Heart right ventricle (tissue), 16 donors: Measurements from ENCODE around the gene RNF181. TPM values are rescaled to one million over a fixed set of nuclear protein-coding genes. Genes with fewer than 3 reads are reported as not detected.

Experiments
- ATAC-seq, 8 donors: fragments of 200-7000 bp; cut with Tn5 transposase; one replicate each; pipeline ENCODE4 v1.9.1; 2020; ENCODE audit warnings: mild to moderate bottlenecking in 8 of 8, moderate library complexity in 8 of 8, moderate number of reproducible peaks in 1 of 8
- DNase-seq, 2 donors: peaks; one replicate each; pipeline ENCODE4 v3.0.0-alpha.2; 2020
- H3K27ac ChIP-seq, 10 donors: fragments of 200-600 bp; sonication (generic) in 2 of 10; one replicate each; pipeline versions ENCODE4 v1.5.0 to v1.8.0; 2020 to 2022; ENCODE audit warnings: mild to moderate bottlenecking in 3 of 10
- H3K27me3 ChIP-seq, 7 donors: fragments of 200-600 bp; one replicate each; pipeline ENCODE4 v1.8.0; 2021 to 2022; ENCODE audit warnings: mild to moderate bottlenecking in 2 of 7
- H3K36me3 ChIP-seq, 9 donors: fragments of 200-600 bp; sonication (generic) in 1 of 9; one replicate each; pipeline versions ENCODE4 v1.5.0 to v1.8.0; 2020 to 2022; ENCODE audit warnings: mild to moderate bottlenecking in 2 of 9
- H3K4me1 ChIP-seq, 9 donors: fragments of 200-600 bp; sonication (generic) in 1 of 9; one replicate each; pipeline versions ENCODE4 v1.5.0 to v1.8.0; 2020 to 2022; ENCODE audit warnings: mild to moderate bottlenecking in 4 of 9
- H3K4me3 ChIP-seq, 10 donors: fragments of 200-600 bp; sonication (generic) in 2 of 10; one replicate each; pipeline versions ENCODE4 v1.5.0 to v1.8.0; 2020 to 2022; ENCODE audit warnings: mild to moderate bottlenecking in 7 of 10, moderate library complexity in 2 of 10
- H3K9me3 ChIP-seq, 11 donors: fragments of 200-600 bp in 10 of 11; sonication (generic) in 2 of 11; one replicate each; pipeline versions ENCODE4 v1.5.0 to v1.8.0; 2013 to 2022; ENCODE audit warnings: mild to moderate bottlenecking in 2 of 11, control low read depth in 1 of 11, moderate library complexity in 1 of 11
- WGBS, 2 donors: extraction: QIAGEN DNeasy Blood & Tissue Kit; methylation state at CpG; one replicate each; pipeline ENCODE4 v1.1.7; 2013; ENCODE audit warnings: inconsistent platforms in 1 of 2; 5-methylcytosine and 5-hydroxymethylcytosine counted together
- intact Hi-C, 10 donors: fragments of 100-400 bp; cut with DNase I; formaldehyde crosslinking; loops; one replicate each; pipeline versions ENCODE4 v1.11.1 to v1.14.2; 2022
- polyA plus RNA-seq, 2 donors: library from polyadenylated mRNA; stranded (reverse); fragments of 200-250 nt; gene quantifications; one replicate each; pipeline ENCODE4 v1.2.3, GENCODE V29; 2013
- total RNA-seq, 10 donors: library from RNA; stranded (reverse); fragmentation: NEBNext Ultra II Directional in 3 of 10; extraction: Animal tissue kit (Norgen Biotek cat#: 25700) in 3 of 10; gene quantifications; one replicate each; pipeline versions ENCODE4 v1.2.1 to v1.2.4, GENCODE V29; 2021 to 2023
- TF ChIP-seq, protein P1 (sequence below), 9 donors: fragments of 200-600 bp; sonication (generic) in 2 of 9; IDR thresholded peaks; one replicate each; pipeline versions ENCODE4 v1.5.0 to v1.8.0; 2021 to 2022; ENCODE audit warnings: antibody characterized with exemption in 9 of 9, mild to moderate bottlenecking in 5 of 9, moderate library complexity in 1 of 9
- donor health status: Arrhythmogenic right ventricular cardiomyopathy.
- donor health status: ischemic (EF 13 %, LVEDD 7.1; RV severe dilation, severe dysfunction).
- donor health status: healthy with polysubstance abuse.
- donor health status: DM: no; HTN: yes; CAD: no.
- donor health status: DM: no; HTN: no; CAD: no.
- donor health status: ischemic (EF 25% LVEDD 6.9; RV normal size, moderate dysfunction).
- donor health status: ischemic (EF 25% LVEDD 5.7; RV mildly dilated, moderate dysfunction).
- donor health status: healthy.
- donor health status: DM: yes; HTN: yes; CAD: no.
- donor health status: Ischemic cardiomyopathy.
- donor health status: ischemic (EF 35%, LVEDD 5.7; RV mildly dilated, moderate dysfunction).
- donor health status: nonischemic (EF 11% LVEDD 7.7; RV severe dilation, severe dysfunction).
- donor health status: DM: yes; HTN: yes; CAD: no.
- donor health status: PGD.
- donor health status: ischemic (EF 29% LVEDD 5.4; RV normal size, mild dysfunction).
- donor health status: nonischemic (EF 23%, LVEDD 6.1; RV moderate dilation, normal function).

RNF181 gene
- total and polyA plus RNA-seq, 12 donors: 74.7 to 282 (median 84.2) TPM

DNA sequence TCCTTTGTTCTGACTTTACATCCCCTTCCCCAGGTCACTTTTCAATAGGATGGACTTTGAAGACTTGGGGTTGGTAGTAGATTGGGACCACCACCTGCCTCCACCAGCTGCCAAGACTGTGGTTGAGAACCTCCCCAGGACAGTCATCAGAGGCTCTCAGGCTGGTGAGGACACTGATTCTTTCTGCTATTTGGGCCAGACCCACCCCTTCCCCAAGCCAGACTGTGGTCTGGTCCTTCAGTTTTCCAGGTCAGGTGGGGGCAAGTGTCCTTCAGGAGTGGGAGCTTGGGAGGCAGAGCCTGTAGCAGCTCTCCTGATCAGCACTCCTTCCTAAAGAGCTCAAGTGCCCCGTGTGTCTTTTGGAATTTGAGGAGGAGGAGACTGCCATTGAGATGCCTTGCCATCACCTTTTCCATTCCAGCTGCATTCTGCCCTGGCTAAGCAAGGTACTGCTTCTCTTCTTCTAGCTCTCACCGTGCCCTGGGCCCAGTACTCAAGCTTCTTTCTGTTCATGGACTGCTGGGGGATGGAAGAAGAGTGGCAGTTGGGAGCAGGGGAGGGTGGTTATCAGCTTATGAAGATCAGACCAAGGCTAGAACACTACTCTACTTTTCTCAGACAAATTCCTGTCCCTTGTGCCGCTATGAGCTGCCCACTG, 1.1 kb downstream of the RNF181 start:
- Histone ChIP-seq H3K4me3 (peak overlapping the region; percentile 39 to 91 (median 74)), H3K27ac (peak overlapping the region in 7 of 10 donors; percentile 84 to 95 (median 92)), H3K27me3 (no peaks in the 10 kb centered on the region), H3K9me3 (no peaks in the 10 kb centered on the region), H3K4me1 (peaks cover 2 to 52% (median 37%) of the 10 kb centered on the region in 9 donors), H3K36me3 (peaks cover 0 to 61% (median 11%) of the 10 kb centered on the region in 9 donors)
- ATAC-seq (no peak), DNase-seq (no peak)
- intact Hi-C loops: loop anchor here in 2 of 10 donors (5.0 kb wide), 1 partner anchor 34 kb away; the partner anchor contains the start of gene GGCX (in 2 of the 2)
- 47 to 48% methylated on average over 3 of the region's 3 CpGs for WGBS, 2 donors
- TF ChIP-seq, protein P1, sequence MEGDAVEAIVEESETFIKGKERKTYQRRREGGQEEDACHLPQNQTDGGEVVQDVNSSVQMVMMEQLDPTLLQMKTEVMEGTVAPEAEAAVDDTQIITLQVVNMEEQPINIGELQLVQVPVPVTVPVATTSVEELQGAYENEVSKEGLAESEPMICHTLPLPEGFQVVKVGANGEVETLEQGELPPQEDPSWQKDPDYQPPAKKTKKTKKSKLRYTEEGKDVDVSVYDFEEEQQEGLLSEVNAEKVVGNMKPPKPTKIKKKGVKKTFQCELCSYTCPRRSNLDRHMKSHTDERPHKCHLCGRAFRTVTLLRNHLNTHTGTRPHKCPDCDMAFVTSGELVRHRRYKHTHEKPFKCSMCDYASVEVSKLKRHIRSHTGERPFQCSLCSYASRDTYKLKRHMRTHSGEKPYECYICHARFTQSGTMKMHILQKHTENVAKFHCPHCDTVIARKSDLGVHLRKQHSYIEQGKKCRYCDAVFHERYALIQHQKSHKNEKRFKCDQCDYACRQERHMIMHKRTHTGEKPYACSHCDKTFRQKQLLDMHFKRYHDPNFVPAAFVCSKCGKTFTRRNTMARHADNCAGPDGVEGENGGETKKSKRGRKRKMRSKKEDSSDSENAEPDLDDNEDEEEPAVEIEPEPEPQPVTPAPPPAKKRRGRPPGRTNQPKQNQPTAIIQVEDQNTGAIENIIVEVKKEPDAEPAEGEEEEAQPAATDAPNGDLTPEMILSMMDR (IDR thresholded peaks at IDR 0.05): no peak

DNA sequence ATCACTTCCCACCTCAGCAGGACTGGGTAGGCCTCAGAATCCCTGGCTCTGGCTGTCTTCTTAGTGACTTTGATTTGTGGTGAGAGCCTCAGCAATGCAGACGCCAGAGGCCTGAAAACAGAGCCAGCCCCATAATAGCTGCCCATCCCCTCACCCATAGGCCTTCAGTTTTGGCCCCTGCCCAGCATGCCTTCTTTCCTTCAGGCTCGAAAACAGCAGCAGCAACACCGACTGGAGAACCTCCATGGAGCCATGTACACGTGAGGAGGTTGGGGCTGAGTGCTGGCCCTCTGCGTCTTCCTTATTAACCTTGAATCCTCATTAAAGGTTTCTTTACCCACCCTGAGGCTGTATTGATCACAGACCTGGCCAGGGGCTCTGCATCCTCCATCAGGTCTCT, 1.7 kb downstream of the RNF181 start:
- Histone ChIP-seq H3K4me3 (no peak overlapping the region), H3K36me3 (peaks cover 0 to 58% (median 11%) of the 10 kb centered on the region in 9 donors), H3K4me1 (peaks cover 0 to 51% (median 36%) of the 10 kb centered on the region in 9 donors), H3K27me3 (no peaks in the 10 kb centered on the region), H3K9me3 (no peaks in the 10 kb centered on the region), H3K27ac (peak overlapping the region in 2 of 10 donors; percentile 4 to 95)
- WGBS, 2 donors: 72 to 79% methylated on average over 5 of the region's 5 CpGs
- TF ChIP-seq, protein P1 (IDR thresholded peaks at IDR 0.05): no peak
- no peak for ATAC-seq
- DNase-seq: no peak
- intact Hi-C loops: loop anchor here in 2 of 10 donors (5.0 kb wide), 1 partner anchor 35 kb away; the partner anchor contains the start of gene GGCX (in 2 of the 2)

DNA sequence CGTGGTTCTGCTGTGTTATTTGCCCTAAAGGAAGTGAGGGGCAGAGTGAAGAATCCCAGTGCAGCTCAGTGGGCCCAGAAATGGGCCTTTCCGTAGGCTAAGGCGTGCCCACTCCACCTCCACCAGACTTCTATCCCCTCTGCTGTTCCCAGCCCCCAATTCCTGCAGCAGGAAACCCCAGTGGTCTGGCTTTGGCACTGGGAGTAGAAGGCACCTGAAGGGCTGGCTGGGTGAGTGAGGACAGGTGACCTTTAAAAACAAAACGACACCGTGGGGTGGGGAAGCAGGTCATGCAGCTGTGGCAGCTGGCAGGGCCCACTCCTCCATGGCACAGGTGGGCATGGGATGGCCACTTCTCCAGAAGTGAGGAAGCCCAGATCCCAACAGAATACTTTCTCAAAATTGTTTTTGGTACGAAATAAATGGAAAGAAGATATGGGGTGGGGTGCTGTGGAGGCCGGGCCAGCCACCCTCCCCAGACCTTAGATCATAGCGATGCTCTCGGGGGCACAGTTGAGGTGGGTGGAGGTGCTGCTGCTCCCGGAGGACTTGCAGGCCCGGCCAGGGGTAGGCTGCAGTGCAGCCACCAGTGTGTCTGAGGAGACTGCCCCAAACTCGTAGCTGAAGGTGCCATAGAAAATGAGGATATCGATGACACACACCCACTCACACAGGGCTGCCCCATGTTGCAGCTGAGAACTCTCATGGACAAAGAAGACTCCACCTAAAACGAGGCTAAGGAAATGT, 3.2 kb downstream of the RNF181 start:
- H3K9me3 ChIP-seq: no peaks in the 10 kb centered on the region
- peaks cover 0 to 52% (median 41%) of the 10 kb centered on the region in 9 donors for H3K4me1 ChIP-seq
- H3K27me3 ChIP-seq: no peaks in the 10 kb centered on the region
- ATAC-seq (no peak), DNase-seq (no peak)
- no peak overlapping the region for H3K4me3 ChIP-seq
- peaks cover 0 to 46% (median 11%) of the 10 kb centered on the region in 9 donors for H3K36me3 ChIP-seq
- H3K27ac ChIP-seq: no peak overlapping the region
- TF ChIP-seq, protein P1 (IDR thresholded peaks at IDR 0.05): no peak
- whole genome bisulfite sequencing, 2 donors: 78% methylated on average over 14 of the region's 14 CpGs
- intact Hi-C loops: loop anchor here in 2 of 10 donors (5.0 kb wide), 1 partner anchor 36 kb away; the partner anchor contains the start of gene GGCX (in 2 of the 2)

DNA sequence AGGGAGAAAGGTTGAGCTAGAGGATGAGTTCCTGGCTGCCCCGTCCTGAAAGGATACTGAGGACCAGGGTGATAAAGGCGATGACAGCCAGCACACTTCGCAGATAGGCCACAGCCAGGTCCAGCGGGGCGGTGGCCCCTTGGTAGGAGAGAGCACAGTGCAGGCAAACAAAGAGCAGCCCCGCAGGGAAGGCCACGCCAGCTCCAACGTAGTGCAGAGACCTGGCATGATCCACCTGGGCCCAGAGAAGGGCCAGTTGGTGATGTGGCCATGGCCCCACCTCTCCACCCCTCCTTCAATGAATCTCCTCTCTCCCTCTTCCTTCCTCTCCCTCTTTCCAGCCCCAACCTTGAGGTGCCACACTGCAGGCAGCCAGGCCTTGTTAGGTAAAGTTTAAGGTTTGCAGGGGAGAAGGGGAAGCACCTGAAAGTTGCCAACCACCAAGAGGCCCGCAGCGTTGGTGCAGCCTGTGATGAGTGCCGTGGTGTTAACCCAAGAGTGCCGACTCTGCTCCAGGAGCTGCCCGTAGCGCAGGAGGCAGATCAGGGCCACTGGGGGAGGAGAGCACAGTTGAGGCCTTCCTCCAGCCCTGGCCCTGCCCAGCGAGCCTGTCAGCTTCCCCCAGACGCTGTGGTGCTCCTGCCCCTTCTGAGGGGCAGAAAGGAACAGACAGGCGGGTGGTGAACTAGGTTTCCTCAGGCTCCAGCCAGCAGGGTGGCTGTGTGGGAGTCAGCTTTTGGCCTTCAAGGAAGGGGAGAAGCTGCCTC, 4.1 kb downstream of the RNF181 start:
- DNase-seq (no peak), ATAC-seq (no peak)
- Histone ChIP-seq H3K27ac (peak overlapping the region in 1 of 10 donors; percentile 21), H3K9me3 (no peaks in the 10 kb centered on the region), H3K4me1 (peaks cover 3 to 52% (median 44%) of the 10 kb centered on the region in 9 donors), H3K4me3 (no peak overlapping the region), H3K27me3 (no peaks in the 10 kb centered on the region), H3K36me3 (peaks cover 0 to 45% (median 11%) of the 10 kb centered on the region in 9 donors)
- 72 to 73% methylated on average over 17 of the region's 17 CpGs for WGBS, 2 donors
- TF ChIP-seq, protein P1 (IDR thresholded peaks at IDR 0.05): no peak
- intact Hi-C loops: loop anchor here in 6 of 10 donors (5.0 kb wide), 1 partner anchor 37 kb away; the partner anchor contains the start of gene GGCX (in 6 of the 6)
